AG09309 (cell line): ENCODE results near the gene RAPGEF1.

Experiments used
- DNase-seq: peaks from one replicate; pipeline ENCODE4 v3.0.0-alpha.2; 2010; ENCODE audit warnings: low read depth
- H3K4me3 ChIP-seq: 2 replicates; pipeline ENCODE4 v1.5.1; 2011; ENCODE audit warnings: mild to moderate bottlenecking, low read depth, low read length, moderate library complexity; ENCODE audit not compliant: control insufficient read depth
- TF ChIP-seq, protein P1 (sequence below): IDR thresholded peaks from 2 replicates; pipeline ENCODE4 v1.5.1; 2011; ENCODE audit warnings: mild to moderate bottlenecking, low read depth, low read length, inconsistent platforms; ENCODE audit not compliant: insufficient read depth, control insufficient read depth; ENCODE audit errors: missing control alignments

The RAPGEF1 gene

DNA sequence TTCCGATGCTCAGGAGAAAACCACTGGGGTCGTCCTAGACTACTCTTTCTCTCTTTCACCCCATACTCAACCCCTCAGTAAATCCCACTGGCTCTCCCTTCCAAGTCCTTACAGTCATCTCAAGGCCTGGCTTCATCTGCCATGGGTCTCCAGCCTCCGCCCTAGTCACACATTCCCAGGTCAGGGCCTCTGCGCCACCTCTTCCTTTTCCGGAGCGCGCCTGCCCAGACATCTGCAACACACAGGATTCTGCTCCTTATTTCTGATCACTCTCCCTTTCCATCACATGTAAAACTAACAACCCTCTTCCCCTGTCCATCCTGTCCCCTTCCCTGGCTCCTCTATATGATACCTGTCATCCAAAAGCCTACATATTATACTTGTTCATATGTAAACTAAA lies 39.8 kb downstream of the RAPGEF1 start:
- TF ChIP-seq, protein P1, sequence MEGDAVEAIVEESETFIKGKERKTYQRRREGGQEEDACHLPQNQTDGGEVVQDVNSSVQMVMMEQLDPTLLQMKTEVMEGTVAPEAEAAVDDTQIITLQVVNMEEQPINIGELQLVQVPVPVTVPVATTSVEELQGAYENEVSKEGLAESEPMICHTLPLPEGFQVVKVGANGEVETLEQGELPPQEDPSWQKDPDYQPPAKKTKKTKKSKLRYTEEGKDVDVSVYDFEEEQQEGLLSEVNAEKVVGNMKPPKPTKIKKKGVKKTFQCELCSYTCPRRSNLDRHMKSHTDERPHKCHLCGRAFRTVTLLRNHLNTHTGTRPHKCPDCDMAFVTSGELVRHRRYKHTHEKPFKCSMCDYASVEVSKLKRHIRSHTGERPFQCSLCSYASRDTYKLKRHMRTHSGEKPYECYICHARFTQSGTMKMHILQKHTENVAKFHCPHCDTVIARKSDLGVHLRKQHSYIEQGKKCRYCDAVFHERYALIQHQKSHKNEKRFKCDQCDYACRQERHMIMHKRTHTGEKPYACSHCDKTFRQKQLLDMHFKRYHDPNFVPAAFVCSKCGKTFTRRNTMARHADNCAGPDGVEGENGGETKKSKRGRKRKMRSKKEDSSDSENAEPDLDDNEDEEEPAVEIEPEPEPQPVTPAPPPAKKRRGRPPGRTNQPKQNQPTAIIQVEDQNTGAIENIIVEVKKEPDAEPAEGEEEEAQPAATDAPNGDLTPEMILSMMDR, result no peak
- DNase-seq, result no peak
- H3K4me3 ChIP-seq, result no peak overlapping the region

DNA sequence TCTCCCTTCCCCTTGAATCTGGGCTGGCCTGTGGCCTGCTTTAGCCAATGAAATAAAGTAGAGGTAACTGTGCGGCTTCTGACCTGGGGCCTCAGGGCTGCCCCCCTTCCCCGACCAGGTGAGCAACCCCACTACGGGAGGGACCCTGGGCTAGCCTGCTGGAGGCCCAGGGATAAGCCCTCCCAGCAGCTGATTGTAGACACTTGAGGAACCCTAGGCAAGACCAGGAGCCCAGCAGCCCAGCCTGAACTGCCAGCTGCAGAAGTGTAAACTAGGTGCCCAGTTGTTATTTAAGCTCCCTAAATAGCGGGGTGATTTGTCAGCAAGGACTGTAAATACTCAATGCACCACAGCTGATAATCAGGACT lies 41.3 kb downstream of the RAPGEF1 start:
- TF ChIP-seq, protein P1, result no peak
- no peak overlapping the region for H3K4me3 ChIP-seq
- DNase-seq, result no peak

DNA sequence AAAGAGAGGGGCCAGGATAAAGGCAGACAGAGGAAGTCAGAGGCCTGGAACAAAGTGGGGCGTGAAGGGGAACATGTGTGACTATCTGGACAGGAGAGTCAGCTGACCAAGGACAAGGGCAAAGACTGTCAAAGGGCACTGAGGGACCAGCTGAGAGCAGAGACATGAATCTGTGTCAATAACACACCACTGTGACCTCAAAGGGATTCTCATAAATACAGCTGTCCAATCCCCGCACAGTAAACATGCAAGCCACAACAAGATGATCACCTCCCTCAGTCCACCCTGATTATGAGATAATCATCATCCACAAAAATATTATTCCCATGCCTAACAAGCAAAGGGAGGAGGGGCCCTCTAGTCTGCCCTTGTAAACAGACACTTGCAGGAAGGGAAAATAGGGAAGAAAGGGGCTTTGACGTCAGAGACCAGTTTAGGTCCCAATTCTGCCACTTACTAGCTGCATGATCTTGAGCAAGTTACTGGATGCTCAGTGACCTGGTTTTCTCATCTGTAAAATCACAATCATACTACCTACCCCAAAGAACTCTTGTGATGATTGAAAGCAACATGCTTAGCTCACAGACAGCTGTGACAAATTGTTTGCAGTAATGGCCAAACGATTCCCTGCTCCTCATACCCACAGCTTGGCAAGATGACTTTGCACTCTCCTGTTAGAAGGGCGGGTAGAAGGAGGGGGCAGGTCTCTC lies 41.8 kb downstream of the RAPGEF1 start:
- no peak overlapping the region for H3K4me3 ChIP-seq
- no peak for DNase-seq
- TF ChIP-seq, protein P1, result no peak

DNA sequence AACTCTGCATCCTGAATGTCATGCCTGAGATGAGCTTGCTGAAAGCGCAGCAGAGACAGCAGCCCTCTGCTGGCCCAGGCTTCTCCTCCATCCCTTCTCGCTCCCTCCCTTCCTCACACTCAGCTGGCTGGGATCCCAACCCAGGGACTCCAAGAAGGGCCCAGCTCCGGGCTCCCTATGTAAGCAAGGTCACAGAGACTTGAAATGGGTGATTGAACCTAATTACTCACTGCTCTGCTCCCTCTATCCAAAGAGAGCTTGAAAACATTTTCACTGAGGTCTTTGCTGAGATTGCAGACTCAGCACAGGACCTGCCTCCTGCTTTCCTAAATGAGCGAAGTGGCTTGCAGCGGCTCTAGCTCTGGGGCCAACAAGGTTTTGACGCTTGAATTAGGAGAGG lies 42.8 kb downstream of the RAPGEF1 start:
- TF ChIP-seq, protein P1, result no peak
- no peak overlapping the region for H3K4me3 ChIP-seq
- DNase-seq, result no peak

DNA sequence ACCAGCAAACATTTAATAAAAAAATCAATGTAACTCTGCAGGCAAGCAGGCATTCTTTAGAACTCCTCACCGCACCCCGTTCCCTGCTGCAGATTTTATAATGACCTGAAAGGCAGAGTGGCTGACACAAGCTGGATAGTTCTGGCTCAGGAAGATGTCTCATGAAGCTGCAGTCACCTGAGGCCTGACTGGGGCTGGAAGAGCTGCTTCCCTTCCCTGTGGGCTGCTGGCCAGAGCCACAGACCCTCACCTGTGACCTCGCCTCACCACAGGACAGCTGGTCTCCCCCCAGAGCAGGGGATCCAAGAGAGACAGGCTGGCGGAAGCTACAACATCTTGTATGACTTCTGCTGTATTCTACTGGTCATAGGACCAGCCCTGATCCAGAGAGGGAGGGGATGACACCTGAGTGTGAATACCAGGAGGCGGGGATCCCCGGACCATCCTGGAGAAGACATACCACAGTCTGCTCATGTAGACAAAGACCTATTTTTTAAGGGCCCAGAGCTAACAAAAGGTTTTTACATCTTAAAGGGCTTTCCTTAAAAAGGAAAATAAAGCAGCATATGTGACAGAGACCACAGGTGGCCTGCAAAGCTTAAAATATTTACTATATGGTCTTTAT lies 43.9 kb downstream of the RAPGEF1 start:
- TF ChIP-seq, protein P1, result no peak
- no peak overlapping the region for H3K4me3 ChIP-seq
- no peak for DNase-seq

DNA sequence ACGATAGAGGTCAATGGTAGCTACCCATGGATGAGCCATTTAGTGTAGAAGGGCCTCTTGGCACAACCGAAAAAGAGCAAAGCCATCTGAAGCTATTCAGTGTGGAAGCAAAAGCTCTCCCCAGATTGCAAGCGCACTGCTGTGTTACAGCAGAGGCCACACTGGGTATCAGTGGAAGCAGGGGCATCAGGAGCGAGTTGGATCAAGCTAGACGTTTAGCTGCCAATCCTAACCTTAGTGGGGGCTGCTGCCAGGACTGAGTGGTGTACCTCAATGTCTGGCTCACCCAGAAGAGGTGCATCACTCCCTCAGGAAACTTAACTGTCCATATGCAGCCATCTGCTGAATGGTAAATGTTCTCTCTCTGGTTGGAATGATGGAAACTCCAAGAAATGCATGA lies 44.5 kb downstream of the RAPGEF1 start:
- no peak for DNase-seq
- no peak overlapping the region for H3K4me3 ChIP-seq
- TF ChIP-seq, protein P1, result no peak
